Measurements from ENCODE around the gene NPIPA3. TPM values are rescaled to one million over a fixed set of nuclear protein-coding genes. Genes with fewer than 3 reads are reported as not detected.
"Not testable (repeated sequence)": the region's sequence is repeated elsewhere in the genome, so short reads cannot be mapped to it uniquely, and the experiment has no call there.

The NPIPA3 gene
- total and polyA plus RNA-seq, 2 experiments from 2014 or later = 0.32 to 4.5 TPM

DNA sequence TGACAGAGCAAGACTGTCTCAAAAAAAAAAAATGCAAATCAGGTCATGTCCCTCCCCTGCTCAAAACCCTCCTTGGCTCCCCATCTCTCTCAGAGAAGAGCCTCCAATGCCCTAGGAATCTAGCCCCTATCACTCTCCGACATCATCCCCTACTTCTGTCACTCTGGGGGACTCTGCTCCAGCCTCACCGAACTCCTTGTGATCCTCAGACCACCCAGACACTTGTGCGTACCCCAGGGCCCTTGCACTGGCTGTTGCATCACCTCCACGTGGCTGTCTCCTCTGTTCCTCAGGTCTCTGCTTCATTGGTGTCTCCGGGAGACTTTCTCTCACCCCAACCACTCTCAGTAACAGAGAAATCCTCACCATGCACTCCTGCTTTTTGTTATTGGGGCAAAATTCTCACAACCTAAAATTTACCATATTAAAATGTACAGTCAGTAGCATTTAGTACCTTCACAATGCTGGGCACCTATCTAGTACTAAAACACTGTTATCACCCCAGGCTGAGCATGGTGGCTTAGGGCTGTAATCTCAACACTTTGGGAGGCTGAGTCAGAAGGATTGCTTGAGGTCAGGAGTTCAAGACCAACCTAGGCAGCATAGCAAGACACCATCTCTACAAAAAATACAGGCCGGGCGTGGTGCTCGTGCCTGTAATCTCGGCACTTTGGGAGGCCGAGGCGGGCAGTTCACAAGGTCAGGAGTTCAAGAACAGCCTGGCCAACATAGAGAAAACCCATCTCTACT is 24.3 kb upstream of the NPIPA3 start:
- Histone ChIP-seq H3K4me1 (ENCODE audit: insufficient read depth) (no peaks in the 10 kb centered on the region), H2AFZ (no peak overlapping the region), H4K20me1 (ENCODE audit: insufficient read depth) (no peaks in the 10 kb centered on the region), H3K4me3 (no peak overlapping the region), H3K9ac (no peak overlapping the region), H3K79me2 (ENCODE audit: insufficient read depth) (no peaks in the 10 kb centered on the region), H3K27me3 (replicated peaks; ENCODE audit: insufficient read depth) (no peaks in the 10 kb centered on the region), H3K36me3 (ENCODE audit: low read depth) (no peaks in the 10 kb centered on the region), H3F3A (ENCODE audit: insufficient read depth) (no peaks in the 10 kb centered on the region), H3K4me2 (ENCODE audit: unreplicated experiment) (no peak overlapping the region), H3K27ac (no peak overlapping the region), H3K9me3 (ENCODE audit: low read depth) (no peaks in the 10 kb centered on the region), H3K9me2 (ENCODE audit: insufficient read depth) (no peaks in the 10 kb centered on the region)
- 51 to 60% methylated on average over 11 of the region's 11 CpGs for whole genome bisulfite sequencing, 2 experiments (ENCODE audit: low coverage in 1 of 2, low lambda C conversion rate in 2 of 2, missing lambda C conversion rate in 2 of 2)
- in situ Hi-C loops (cut with MboI) = no loop called here
- no peak for DNase-seq
- TF ChIP-seq EZH2phosphoT487 (IDR thresholded peaks at IDR 0.05; ENCODE audit: insufficient read depth, low read depth) = no peak
- no peak for TF ChIP-seq EZH2 (IDR thresholded peaks at IDR 0.05; ENCODE audit: insufficient read depth, poor library complexity, severe bottlenecking)

DNA sequence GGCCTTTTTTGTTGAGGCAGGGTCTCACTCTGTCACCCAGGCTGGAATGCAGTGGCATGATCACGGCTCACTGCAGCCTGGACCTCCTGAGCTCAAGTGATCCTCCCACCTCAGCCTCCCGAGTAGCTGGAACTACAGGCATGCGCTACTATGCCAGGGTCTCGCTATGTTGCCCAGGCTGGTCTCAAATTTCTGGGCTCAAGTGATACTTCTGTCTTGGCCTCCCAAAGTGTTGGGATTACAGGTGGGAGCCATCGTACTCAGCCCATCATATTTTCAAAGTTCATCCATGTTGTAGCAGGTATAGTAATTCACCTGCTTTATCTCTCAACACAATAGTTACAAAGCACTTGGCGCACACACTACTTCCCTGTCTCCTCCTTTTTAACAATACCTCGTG is 22.8 kb upstream of the NPIPA3 start:
- H3K27me3 ChIP-seq (replicated peaks; ENCODE audit: insufficient read depth); H3K27ac ChIP-seq; DNase-seq; H3K9me3 ChIP-seq (ENCODE audit: low read depth); H3K36me3 ChIP-seq (ENCODE audit: low read depth); H4K20me1 ChIP-seq (ENCODE audit: insufficient read depth); H3K4me1 ChIP-seq (ENCODE audit: insufficient read depth); H3F3A ChIP-seq (ENCODE audit: insufficient read depth); H3K4me2 ChIP-seq (ENCODE audit: unreplicated experiment); in situ Hi-C loops (cut with MboI); H3K9me2 ChIP-seq (ENCODE audit: insufficient read depth); H3K79me2 ChIP-seq (ENCODE audit: insufficient read depth); H3K4me3 ChIP-seq; H2AFZ ChIP-seq; H3K9ac ChIP-seq: not testable (repeated sequence)
- WGBS, 2 experiments (ENCODE audit: low coverage in 1 of 2, low lambda C conversion rate in 2 of 2, missing lambda C conversion rate in 2 of 2) = 57 to 75% methylated on average over 7 of the region's 7 CpGs

- in situ Hi-C loops (cut with MboI) = no loop called here
- Histone ChIP-seq H3K9ac (no peak overlapping the region), H3K9me3 (ENCODE audit: low read depth) (no peaks in the 10 kb centered on the region), H3K27ac (no peak overlapping the region), H3K36me3 (ENCODE audit: low read depth) (no peaks in the 10 kb centered on the region), H2AFZ (no peak overlapping the region), H3K27me3 (replicated peaks; ENCODE audit: insufficient read depth) (no peaks in the 10 kb centered on the region), H3K79me2 (ENCODE audit: insufficient read depth) (no peaks in the 10 kb centered on the region), H3K9me2 (ENCODE audit: insufficient read depth) (no peaks in the 10 kb centered on the region), H4K20me1 (ENCODE audit: insufficient read depth) (no peaks in the 10 kb centered on the region), H3K4me1 (ENCODE audit: insufficient read depth) (no peaks in the 10 kb centered on the region), H3K4me3 (no peak overlapping the region), H3K4me2 (ENCODE audit: unreplicated experiment) (no peak overlapping the region), H3F3A (ENCODE audit: insufficient read depth) (no peaks in the 10 kb centered on the region)
- no peak for DNase-seq
- WGBS, 2 experiments (ENCODE audit: low coverage in 1 of 2, low lambda C conversion rate in 2 of 2, missing lambda C conversion rate in 2 of 2) = 79 to 82% methylated on average over 4 of the region's 4 CpGs
- no peak for TF ChIP-seq EZH2phosphoT487 (IDR thresholded peaks at IDR 0.05; ENCODE audit: insufficient read depth, low read depth)
Observed at GRCh38 chr16:14681115-14681514, 22.1 kb upstream of the NPIPA3 start.

GRCh38 chr16:14682121-14682520 is 21.1 kb upstream of the NPIPA3 start:
- H3K27ac ChIP-seq = no peak overlapping the region
- TF ChIP-seq EZH2phosphoT487 (IDR thresholded peaks at IDR 0.05; ENCODE audit: insufficient read depth, low read depth) (no peak), EZH2 (IDR thresholded peaks at IDR 0.05; ENCODE audit: insufficient read depth, poor library complexity, severe bottlenecking) (no peak)
- no peak overlapping the region for H3K4me3 ChIP-seq
- no peaks in the 10 kb centered on the region for H3K9me2 ChIP-seq (ENCODE audit: insufficient read depth)
- no peak overlapping the region for H3K4me2 ChIP-seq (ENCODE audit: unreplicated experiment)
- DNase-seq = no peak
- in situ Hi-C loops (cut with MboI) = no loop called here
- H3K27me3 ChIP-seq (replicated peaks; ENCODE audit: insufficient read depth) = no peaks in the 10 kb centered on the region
- H3K36me3 ChIP-seq (ENCODE audit: low read depth) = no peaks in the 10 kb centered on the region
- H4K20me1 ChIP-seq (ENCODE audit: insufficient read depth) = no peaks in the 10 kb centered on the region
- no peak overlapping the region for H3K9ac ChIP-seq
- WGBS, 2 experiments (ENCODE audit: low coverage in 1 of 2, low lambda C conversion rate in 2 of 2, missing lambda C conversion rate in 2 of 2) = 85 to 96% methylated on average over 8 of the region's 8 CpGs
- H3K79me2 ChIP-seq (ENCODE audit: insufficient read depth) = no peaks in the 10 kb centered on the region
- no peaks in the 10 kb centered on the region for H3K4me1 ChIP-seq (ENCODE audit: insufficient read depth)
- H2AFZ ChIP-seq = no peak overlapping the region
- H3F3A ChIP-seq (ENCODE audit: insufficient read depth) = no peaks in the 10 kb centered on the region
- no peaks in the 10 kb centered on the region for H3K9me3 ChIP-seq (ENCODE audit: low read depth)

DNA sequence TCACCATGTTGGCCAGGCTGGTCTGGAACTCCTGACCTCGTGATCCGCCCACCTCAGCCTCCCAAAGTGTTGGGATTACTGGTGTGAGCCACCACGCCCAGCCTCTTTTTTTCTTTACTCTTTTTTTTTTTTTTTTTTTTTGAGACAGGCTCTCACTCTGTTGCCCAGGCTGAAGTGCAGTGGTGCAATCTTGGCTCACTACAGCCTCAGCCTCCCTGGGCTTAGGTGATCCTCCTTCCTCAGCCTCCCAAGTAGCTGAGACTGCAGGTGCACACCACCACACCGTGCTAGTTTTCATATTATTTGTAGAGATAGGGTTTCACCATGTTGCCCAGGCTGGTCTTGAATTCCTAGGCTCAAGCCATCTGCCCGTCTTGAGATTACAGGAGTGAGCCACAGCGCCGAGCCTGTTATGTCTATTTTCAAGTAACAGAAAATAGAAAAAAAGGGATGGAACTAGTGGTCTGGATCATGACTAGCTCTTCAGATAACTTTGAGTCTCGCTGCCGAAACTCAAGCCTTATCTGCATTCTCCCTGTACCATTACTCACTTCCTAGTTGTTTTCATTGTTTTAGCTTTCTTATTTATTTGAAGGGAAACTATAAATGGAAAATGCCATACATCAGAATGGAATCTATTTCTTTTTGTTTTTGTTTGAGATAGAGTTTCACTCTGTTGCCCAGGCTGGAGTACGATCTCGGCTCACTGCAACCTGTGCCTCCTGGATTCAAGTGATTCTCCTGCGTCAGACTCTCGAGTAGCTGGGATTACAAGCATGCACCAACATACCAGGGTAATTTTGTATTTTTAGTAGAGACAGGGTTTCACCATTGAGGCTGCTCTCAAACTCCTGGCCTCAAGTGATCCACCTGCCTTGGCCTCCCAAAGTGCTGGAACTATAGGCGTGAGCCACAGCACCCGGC is 17.1 kb upstream of the NPIPA3 start:
- H2AFZ ChIP-seq; H3F3A ChIP-seq (ENCODE audit: insufficient read depth); H3K4me2 ChIP-seq (ENCODE audit: unreplicated experiment); H3K79me2 ChIP-seq (ENCODE audit: insufficient read depth); H3K9ac ChIP-seq; H4K20me1 ChIP-seq (ENCODE audit: insufficient read depth); H3K9me3 ChIP-seq (ENCODE audit: low read depth); H3K36me3 ChIP-seq (ENCODE audit: low read depth); H3K4me3 ChIP-seq; H3K27me3 ChIP-seq (replicated peaks; ENCODE audit: insufficient read depth); H3K4me1 ChIP-seq (ENCODE audit: insufficient read depth); in situ Hi-C loops (cut with MboI); DNase-seq; H3K27ac ChIP-seq; H3K9me2 ChIP-seq (ENCODE audit: insufficient read depth): not testable (repeated sequence)
- WGBS, 2 experiments (ENCODE audit: low coverage in 1 of 2, low lambda C conversion rate in 2 of 2, missing lambda C conversion rate in 2 of 2) = 74% methylated on average over 15 of the region's 15 CpGs

- H3K4me3 ChIP-seq; H3K79me2 ChIP-seq (ENCODE audit: insufficient read depth); H3K9ac ChIP-seq; H3K4me1 ChIP-seq (ENCODE audit: insufficient read depth); H3K27ac ChIP-seq; H2AFZ ChIP-seq; in situ Hi-C loops (cut with MboI); H3K9me2 ChIP-seq (ENCODE audit: insufficient read depth); H4K20me1 ChIP-seq (ENCODE audit: insufficient read depth); H3K4me2 ChIP-seq (ENCODE audit: unreplicated experiment); H3F3A ChIP-seq (ENCODE audit: insufficient read depth); DNase-seq; H3K9me3 ChIP-seq (ENCODE audit: low read depth); H3K27me3 ChIP-seq (replicated peaks; ENCODE audit: insufficient read depth); H3K36me3 ChIP-seq (ENCODE audit: low read depth): not testable (repeated sequence)
- no CpG with 5 or more reads among the region's 28 CpGs for WGBS, 2 experiments (ENCODE audit: low coverage in 1 of 2, low lambda C conversion rate in 2 of 2, missing lambda C conversion rate in 2 of 2)
Observed at GRCh38 chr16:14694129-14694528, 9.1 kb upstream of the NPIPA3 start, which contains the start of gene PLA2G10. Gene PLA2G10, minus strand, starts transcription at chr16:14694308. Its CDS starts 79 bp downstream, at chr16:14694229.
